Measurements from ENCODE around the gene WRAP73.

GRCh38 chr1:3660704-3661103 is 10.8 kb upstream of the WRAP73 start:
- TF ChIP-seq POLR2A (IDR thresholded peaks at IDR 0.05) (no peak), CTCF (IDR thresholded peaks at IDR 0.05) (no peak)
